ENCODE measurements around the gene EPS8L2.
A peak's percentile ranks its signal among the peaks of the same experiment; 100 is the strongest.
"Not testable (repeated sequence)": the region's sequence is repeated elsewhere in the genome, so short reads cannot be mapped to it uniquely, and the experiment has no call there.

Gene EPS8L2

DNA sequence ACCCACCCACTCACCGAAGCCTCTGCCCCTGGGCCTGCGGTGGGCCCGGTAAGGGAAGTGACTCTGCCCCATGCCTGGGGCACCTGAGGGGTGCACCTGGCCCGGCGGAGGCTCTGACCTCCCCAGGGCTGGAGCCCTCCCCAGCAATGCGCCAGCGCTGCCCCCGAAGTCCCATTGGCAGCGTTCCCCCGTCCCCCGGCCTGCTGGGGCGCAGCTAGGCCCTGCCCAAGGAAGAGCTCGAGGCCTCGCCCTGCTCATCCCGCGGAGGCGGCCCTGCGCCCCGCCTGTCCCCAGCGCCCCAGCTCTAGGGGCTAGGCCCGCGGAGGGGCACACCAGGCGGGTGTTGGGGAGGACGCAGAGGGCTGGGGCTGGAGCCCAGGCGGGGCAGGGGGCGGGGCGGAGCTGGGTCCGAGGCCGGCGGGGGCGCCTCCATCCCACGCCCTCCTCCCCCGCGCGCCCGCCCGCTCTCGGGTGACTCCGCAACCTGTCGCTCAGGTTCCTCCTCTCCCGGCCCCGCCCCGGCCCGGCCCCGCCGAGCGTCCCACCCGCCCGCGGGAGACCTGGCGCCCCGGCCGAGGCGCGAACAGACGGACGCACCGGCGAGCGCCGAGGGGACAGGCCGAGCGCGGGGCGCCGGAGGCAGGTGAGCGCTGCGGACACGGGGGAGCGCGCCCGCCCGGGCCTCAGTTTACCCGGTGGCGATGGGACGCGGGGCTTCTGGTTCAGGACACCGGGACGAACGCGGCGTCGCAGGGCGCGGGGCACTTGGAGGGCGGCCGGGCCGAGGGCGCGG is at the start of gene EPS8L2:
TSS of gene EPS8L2 (plus strand) at position 586 of the 793 bp plus-strand sequence. CDS start 3,177 bp downstream, outside the sequence.
- no peak for DNase-seq

DNA sequence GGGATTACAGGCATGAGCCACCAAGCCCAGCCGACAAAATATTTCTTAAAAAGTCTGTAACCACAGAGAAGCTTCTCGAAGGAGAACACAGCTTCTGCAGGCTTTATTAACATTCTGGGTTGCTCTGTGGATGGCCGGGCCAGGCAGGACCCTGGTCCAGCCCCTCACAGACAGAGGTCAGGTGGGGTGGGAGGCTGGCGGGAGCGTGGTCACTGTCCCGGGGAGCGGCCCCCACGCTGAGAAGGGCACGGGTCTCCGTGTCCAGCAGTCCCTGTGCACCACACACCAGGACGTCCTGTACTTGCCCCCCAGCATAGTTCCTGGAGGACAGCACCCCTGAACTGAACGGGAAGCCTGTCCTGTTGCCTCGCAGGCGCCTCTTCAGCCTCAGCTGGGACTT is 49.6 kb upstream of the EPS8L2 start:
- no peak for DNase-seq

DNA sequence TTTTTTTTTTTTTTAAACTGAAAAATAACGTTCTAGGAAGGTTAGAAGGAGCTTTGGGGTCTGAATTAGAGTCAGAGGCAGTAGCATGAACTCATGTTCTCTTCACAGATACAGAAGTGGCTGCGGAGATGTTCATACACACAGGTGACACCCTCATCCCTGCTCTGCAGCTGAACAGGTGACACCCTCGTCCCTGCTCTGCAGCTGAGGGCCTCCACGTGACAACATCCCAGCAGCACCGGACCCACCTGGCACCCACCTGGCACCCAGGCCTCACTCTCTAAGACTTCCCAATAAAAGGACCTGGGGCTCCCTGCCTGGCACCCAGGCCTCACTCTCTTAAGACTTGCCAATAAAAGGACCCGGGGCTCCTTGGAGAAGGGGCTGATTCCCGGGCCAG is 49.2 kb upstream of the EPS8L2 start:
- DNase-seq, result no peak

DNA sequence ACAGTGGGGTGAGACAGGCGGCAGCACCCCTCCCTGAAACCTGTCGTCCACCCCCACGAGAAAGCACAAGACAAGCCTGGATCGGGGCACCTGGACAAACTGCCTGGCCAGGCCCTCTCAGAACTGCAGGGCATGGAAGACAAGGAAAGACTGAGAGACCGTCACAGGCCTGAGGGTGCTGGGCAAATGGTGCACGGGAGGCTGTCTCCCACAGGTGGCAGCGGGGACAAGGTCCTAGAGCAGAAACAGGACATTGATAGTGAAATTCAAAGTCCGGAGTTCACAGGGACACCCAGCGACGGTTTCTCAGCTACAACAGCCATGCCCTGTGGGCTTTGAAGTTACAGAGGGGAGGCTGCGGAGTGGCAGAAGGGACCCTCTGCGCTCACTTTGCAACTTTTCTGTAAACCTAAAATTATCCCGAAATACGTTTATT is 48.3 kb upstream of the EPS8L2 start:
- no peak for DNase-seq

DNA sequence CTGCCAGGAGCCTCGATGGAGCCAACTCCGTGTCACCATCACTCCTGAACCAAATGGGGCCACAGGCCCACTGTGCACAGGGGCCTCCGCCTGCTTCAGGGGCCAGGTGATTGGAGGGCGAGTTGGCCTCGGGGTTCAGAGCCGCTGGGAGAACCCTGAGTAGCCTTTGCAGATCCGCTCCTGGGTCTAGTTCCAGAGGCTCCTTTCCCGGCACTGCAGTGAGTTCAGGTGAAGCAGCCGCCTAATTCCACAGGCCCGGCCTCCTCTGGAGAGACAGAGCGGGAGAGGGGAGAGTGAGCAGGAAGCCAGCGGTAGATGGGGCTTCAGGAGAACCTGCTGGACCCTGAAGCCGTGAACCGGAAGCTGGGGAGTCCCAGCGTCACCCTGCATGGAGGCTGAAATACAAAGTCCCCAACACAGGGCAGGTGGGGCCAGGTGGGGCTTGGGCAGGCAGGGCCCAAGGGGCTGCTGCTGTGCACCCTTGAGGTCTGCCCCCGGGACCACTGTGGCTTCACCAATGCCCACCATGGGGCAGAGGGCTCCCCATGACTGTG is 46.4 kb upstream of the EPS8L2 start:
- no peak for DNase-seq

DNA sequence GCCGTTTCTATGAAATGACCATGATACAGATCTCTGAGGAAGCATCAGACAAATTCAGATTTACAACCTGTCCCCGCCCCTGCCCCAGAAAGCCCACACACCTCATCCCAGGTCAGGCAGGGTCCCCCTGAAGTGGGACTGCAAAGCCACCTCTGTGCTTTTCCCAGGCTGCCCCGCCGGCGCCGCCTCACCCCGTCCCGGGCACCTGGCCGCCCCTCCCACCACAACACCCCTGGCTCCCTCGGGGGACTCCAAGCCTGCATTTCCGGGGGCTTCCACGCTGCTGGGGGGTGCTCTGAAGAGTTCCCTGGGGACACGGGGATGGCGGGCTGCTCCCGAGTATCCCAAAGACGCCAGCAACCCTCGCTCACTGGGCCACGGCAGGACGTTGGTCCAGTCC is 45.8 kb upstream of the EPS8L2 start:
- no peak for DNase-seq

DNA sequence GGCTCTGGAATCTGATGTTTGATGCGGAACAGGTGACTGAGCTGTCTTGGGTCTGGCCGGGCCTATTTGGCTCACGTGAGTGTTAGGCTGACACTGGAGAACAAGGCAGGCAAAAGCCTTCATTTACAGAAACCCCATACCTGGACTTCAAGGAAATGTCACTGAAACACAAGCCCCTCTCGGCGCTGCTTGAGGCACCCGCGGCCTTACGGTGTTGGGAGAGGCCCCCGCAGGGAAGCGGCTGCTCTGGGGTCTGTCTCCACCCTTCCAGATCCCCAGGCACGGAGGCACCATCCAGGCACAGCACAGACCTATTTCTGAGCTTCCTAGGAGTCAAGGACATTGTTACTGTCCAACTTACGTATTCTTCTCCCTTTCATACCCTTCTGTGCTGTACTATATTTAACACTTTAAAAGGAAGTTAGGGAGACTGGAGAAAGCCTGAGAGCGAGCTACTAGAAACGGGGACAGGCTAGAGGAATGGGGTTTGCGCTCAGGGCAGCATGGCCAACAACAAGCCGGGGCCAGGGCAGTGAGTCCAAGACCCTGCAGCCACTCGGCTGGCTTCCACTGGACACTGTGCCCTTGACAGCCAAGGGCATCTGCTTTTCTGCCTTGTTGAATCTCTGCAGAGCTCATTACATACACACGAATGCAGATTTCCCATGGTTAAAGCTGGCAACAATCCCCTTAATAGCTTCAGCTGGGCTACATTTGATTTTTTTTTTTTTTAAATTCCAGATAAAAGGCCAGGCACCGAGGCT is 45.2 kb upstream of the EPS8L2 start:
- DNase-seq, result no peak

DNA sequence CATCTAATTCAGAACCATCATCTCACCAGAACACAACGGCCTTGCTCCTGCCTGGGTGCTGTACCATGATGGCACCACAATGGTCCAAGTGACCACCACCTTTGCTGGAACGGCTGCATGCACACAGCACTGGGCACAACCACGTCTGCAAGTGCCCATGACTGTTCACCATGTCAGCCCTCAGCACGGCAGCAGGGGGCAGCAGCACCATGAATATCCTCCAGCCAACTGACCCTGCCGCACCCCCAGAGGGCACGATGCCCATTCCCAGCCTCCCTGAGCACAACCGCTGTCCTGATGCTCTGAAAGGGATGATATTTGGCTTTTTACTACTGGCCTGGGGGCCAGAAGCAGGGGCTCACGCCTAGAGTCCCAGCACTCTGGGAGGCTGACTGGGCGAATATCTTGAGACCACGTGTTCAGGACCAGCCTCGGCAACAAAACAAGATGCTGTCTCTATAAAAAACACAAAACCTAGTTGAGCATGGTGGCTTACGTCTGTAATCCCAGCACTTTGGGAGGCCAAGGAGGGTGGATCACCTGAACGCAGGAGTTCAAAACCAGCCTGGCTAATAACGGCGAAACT is 43.2 kb upstream of the EPS8L2 start:
- peak; percentile 43 to 56 for DNase-seq

DNA sequence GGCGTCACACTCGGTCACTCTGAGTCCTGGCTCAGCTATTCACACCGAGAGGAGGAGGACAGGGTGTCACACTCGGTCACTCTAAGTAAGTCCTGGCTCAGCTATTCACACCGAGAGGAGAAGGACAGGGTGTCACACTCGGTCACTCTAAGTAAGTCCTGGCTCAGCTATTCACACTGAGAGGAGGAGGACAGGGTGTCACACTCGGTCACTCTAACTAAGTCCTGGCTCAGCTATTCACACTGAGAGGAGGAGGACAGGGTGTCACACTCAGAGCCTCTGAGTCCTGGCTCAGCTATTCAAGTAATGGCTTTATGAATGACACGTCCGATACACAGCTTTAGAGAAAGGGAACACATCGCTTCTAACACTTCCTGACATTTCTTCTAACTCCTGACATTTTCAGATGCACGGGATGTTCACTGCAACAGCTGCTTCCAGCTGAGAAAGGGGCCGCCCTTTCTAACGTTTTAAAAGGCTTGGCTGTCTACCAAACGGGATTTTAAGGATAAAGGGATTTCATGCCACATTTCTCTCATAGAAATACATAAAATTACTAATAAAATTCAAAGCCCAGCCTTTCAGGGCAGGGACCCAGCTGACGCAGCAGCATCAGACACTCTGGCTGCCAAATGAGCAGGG is 40.8 kb upstream of the EPS8L2 start:
- no peak for DNase-seq

DNA sequence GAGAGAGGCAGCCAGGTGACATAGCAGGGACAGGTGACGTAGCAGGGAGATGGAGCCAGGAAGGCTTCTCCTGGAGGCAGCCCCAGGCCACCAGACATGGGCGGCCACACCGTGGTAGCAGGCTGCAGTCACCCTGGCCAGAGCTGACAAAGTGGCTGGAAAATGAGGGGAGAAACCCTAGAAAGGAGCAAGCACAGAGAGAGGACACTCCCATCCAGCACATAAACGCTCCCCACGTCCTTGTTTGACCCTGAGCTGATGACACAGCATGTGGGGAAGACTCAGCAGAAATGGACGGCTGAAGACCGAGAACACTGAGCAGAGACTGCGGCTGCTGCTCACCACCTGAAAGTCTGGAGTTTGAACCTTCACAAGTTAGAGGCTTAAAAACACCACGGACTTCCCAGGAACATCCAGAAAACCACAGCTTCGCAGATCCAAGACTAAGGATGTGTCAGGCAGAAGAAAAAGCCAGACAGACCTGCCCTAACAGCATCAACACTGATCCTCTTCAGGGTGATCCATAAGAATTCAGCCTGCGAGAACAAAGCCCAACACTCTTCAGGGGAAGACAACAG is 40.2 kb upstream of the EPS8L2 start:
- no peak for DNase-seq

DNA sequence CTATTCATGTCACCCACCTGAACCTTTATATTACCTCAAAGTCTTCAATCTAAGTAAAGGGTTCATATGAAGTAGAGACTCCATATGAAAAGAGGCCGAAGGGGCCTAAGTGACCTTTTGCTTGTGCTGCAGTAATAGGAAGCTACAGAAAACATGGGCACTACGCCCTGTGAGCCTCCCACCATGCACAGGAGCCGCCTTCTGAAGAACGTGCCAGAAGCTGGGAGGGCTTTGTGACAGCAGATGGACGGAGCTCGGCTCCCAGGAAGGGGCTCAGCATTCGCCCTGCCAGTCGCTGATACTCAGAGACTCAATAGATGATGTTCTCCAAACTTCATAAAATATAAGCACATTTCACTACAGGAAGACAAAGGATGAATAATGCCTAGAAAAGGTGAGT is 32.2 kb upstream of the EPS8L2 start:
- DNase-seq, result no peak

DNA sequence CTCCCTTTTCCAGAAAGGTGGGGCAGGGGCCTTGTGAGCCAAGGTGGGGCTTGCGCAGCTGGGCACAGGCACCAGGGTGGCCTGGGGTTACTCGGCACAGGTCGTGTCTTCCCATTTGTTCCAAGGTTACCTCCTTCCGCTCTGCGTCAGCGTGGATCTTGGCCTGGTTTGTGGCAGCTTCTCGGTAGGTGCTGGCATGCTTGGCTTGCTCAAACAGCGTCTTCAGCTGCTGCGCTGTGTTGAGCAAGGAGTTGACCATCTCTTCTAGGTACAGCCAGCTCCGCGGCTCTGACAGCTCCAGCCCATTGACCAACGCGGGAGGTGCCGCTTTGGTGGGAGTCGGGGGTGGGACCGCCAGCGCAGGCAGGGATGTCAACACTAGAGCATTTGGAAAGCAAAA is 31.6 kb upstream of the EPS8L2 start:
- no peak for DNase-seq

DNA sequence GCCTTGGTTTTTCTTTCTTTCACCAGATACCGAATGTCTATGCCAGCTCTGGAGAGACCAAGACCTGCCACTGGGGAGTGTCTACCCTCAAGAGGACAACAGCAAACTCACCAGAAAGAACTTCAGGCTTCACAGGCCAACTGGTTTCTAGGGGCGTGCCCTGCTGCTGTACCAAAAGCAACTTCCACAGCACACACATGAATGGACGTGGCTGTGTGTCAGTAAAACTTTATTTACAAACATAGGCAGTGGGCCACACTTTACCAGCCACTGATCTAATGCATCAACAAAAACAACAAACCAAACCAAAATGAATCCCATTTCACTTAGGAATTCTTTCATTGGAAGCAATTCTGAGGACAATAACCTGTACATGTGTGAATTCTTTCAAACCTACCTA is 27.7 kb upstream of the EPS8L2 start:
- no peak for DNase-seq

DNA sequence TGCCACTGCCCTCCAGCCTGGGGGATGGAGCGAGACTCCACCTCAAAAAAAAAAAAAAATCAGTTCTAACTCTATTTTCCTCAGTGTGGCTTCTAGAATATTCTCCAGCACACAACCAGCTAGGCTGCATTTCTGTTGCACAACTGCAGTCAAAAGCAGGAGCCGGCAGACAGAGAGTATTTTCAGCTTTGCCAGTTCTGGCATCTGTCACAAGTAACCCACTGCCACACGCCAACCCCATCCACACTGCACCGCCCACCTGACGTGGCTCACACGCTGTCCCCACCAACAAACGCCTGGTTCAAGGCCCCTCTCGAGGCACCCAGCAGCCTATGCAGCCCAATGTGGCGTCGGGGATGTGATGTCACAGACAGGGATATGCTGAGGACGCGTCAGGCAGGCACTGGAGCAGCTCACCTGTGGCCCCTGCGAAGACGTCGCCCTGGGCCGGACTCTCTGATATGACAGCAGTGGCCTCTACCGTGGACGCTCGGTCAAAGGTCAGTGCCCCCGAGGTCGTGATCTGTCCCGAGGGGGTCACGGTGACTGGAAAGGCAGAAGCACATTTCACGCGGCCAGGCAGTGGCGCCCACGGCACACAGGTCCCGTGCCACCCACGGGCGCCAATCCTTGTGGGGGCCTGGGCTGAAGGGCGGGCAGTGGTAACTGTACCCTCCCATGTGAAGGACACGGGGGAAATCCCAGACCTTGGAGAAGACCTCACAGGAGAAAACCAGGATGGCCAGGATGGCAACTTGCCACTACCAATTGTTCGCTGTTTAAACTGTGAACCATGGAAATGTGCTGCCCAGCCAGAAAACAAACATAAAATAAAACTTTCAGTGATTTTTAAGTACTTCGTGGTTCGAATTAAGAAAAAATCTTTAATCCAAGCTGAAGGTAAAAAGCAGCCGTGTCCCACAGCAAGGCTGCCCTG is 26.5 kb upstream of the EPS8L2 start:
- no peak for DNase-seq

DNA sequence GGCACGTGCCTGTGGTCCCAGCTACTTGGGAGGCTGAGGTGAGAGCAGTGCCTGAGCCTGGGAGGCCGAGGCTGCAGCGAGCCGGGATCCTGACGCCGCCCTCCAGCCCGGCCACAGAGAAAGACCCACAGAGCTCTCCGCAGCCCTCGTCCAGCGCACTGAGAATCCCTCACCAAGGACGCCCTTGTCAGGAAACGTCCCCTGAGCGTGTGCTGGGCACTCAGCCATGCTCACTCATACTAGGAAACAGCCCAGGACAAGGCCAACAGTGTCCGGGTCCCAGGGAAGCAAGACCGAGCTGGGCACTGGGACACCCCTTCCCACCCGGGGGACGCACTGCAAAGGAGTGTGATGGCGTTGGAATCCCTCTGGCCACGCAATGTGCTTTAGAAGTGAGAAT is 25.6 kb upstream of the EPS8L2 start:
- DNase-seq, result no peak

DNA sequence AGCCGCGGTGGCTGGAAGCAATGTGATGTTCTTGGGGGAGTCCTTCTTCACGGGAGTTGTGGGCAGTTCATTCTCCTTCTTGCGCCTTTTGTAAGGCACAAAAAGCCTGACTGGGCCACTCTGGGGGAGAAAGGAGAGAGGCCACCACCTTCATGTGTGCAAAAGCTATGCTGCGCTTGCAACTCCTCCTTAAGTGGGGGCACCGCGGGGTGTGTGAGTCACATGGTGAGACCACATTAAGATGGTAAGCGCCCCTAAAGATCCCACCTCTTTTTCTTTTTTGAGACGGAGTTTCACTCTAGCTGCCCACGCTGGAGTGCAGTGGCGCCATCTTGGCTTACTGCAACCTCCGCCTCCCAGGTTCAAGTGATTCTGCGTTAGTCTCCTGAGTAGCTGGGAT is 25.1 kb upstream of the EPS8L2 start:
- DNase-seq, result no peak

DNA sequence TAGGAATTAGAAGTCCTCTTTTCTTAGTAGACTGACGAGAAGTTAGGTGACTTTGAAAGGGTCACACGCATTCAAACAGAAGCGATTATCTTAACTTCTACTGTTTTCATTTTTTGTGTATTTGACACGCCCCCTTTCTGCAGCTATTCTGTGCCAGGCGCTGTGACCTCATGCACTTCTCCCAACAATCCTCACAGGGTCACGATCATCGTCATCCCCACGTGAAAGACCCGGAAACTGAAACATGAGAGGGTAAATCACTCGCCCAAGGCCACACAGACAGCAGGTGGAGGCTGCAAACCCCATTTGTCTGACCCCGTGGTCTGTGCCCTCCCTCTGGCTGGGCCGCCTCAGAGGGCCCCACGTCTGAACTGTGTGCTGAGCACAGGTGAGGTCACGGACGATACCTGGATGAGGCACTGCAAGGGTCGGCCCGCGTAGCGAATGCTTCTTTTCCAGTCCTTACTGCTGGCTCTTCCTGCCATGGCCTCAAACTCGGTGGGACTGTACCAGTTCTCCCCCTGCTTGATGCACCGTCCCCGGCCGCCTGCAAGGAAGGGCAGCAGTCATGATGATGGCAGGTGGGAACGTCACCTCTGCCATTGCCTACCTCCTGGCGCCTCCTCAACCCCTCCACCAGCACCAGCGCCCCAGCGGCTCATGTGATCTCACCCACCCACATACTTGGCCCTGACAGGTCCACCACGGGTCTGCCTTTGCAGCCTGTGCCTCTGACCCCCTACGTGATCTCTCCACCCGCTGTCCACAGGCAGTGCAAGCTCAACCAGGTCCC is 19.4 kb upstream of the EPS8L2 start:
- DNase-seq, result no peak

DNA sequence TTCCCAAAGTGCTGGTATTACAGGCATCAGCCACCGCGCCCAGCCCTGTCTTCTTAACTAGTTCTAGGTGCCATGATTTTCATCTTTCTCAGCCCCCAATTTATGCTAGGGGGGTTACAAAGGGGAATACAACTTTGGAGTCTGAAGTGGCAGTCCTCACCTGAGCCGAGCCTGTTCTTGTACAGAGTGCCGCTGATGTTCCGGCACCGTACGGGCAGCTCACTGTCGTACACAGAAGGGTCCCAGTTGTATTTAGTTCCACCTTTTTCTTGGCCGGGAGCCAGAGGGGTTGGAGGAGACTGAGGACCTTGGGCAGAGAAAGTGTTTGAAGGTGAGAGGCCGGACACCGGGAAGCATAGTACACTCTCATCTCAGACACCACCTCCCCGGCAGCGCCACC is 18.3 kb upstream of the EPS8L2 start:
- DNase-seq, result no peak

DNA sequence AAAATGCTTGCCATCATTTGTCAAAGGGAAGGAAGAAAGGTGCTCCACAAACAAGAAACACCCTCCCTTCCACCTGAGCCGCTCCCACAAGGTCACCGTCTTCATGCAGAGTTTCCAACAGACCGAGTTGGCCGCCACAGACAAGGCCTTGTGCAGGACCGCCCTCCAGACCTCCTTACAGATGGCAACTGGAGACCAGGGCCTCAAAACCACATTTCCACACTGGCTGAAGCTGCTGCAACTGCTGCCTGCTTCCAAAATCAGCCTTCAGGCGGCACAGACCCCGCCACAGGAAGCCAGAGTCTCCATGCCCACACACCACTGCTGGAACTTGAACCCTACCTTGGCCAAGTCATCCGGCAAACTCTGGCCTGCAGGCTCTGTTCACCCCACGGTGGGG is 17.4 kb upstream of the EPS8L2 start:
- no peak for DNase-seq

DNA sequence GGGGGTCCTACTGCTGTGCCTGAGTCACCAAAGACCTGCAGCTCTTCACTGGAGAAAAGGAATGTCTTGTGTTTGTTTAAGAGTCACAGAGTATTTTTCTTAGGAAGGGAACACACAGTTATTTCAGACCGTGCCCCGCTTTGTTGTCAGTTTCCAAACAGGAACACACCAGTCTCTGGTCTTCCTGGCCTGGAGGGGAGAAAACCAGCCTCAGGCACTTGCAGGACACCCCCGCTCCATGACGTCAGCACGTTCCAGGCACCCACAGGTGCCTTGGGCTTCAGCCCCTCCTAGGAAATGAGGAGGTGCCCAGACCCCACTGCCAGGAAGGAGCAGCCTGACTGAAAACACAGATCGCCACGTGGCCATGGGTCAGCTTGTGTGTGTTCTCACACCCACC is 16.4 kb upstream of the EPS8L2 start:
- DNase-seq, result no peak

DNA sequence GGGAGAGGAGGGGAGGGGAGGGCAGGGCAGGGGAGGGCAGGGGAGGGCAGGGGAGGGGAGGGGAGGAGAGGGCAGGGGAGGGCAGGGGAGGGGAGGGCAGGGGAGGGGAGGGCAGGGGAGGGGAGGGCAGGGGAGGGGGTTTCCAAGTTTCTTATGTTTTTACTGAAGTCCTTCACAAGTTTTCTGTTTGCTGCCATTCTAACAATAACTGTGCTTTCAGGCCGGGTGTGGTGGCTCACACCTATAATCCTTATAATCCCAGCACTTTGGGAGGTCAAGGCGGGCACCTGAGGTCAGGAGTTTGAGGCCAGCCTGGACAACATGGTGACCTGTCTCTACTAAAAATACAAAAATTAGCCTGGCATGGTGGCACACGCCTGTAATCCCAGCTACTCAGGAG is 15.8 kb upstream of the EPS8L2 start:
- DNase-seq, result not testable (repeated sequence)

All from CD4-positive, alpha-beta T cell treated with Interleukin-1 beta for 1 hour (primary cell).